WTC11 (cell line): ENCODE results near the gene MARCHF10.

Source experiments
- TCF7 ChIP-seq: sonication (generic); formaldehyde crosslinking; IDR thresholded peaks from 2 replicates; pipeline ENCODE4 v1.8.0; 2022; ENCODE audit warnings: mild to moderate bottlenecking, low read depth, missing genetic modification reagents, moderate library complexity
- TF ChIP-seq, protein P1 (sequence below): fragments of 200-600 bp; IDR thresholded peaks from 2 replicates; pipeline ENCODE4 v1.8.0; 2022; ENCODE audit warnings: antibody characterized with exemption

DNA sequence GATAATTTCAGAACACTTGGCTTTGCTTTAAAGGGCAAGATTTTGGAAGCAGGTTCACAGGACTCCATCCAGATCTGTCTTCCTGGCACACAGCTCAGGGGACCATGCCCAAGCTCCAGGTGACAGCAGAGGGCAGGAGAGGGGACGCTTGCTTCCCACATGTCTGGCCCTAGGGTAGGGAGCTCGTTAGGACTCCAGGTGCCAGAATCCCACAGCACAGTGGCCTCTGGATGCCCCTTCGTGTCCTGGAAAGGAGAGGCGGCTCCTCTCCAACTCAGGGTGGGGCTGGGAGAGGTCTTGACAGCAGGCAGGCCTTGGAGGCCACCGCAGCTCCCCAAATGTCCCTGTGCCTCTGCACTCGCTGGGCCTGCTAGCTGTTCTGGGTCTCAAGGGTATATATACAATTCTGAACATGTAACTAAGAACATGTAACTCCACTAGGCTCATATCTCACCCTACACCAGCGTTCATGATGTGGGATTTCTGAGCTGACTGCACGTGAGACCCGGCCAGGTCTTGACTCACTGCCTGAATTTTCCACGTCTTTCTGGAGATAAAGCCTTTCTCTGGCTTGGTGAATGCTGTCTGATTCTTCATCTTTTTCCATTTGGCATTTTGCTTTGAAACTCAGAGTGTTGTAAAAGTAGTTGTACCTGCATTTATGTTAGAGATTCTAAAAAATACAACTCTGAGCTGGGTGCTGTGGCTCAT lies 52.8 kb downstream of the MARCHF10 start:
- TF ChIP-seq, protein P1, sequence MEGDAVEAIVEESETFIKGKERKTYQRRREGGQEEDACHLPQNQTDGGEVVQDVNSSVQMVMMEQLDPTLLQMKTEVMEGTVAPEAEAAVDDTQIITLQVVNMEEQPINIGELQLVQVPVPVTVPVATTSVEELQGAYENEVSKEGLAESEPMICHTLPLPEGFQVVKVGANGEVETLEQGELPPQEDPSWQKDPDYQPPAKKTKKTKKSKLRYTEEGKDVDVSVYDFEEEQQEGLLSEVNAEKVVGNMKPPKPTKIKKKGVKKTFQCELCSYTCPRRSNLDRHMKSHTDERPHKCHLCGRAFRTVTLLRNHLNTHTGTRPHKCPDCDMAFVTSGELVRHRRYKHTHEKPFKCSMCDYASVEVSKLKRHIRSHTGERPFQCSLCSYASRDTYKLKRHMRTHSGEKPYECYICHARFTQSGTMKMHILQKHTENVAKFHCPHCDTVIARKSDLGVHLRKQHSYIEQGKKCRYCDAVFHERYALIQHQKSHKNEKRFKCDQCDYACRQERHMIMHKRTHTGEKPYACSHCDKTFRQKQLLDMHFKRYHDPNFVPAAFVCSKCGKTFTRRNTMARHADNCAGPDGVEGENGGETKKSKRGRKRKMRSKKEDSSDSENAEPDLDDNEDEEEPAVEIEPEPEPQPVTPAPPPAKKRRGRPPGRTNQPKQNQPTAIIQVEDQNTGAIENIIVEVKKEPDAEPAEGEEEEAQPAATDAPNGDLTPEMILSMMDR: no peak
- TF ChIP-seq TCF7: no peak
